ENCODE data around the gene SLC25A3.

DNA sequence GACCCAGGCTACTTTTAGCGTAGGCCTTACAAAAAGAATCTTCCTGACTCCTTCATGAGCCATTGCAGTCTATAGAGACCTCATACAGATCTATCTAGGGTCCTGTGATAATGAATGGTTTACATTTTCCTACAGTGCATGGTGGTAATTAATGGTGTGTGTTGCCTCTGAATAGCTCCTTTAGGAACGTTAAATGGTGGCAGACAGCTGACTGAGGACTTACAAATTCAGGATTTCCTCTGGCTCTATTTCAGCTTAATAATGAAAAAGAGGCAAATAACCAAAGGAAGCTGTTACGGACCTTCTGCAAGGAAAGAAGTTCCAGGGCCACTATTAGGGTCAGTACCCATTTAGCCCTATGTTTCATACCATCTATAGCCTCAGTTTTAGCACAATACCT, 46.0 kb downstream of the SLC25A3 start:
- TF ChIP-seq, protein P1, sequence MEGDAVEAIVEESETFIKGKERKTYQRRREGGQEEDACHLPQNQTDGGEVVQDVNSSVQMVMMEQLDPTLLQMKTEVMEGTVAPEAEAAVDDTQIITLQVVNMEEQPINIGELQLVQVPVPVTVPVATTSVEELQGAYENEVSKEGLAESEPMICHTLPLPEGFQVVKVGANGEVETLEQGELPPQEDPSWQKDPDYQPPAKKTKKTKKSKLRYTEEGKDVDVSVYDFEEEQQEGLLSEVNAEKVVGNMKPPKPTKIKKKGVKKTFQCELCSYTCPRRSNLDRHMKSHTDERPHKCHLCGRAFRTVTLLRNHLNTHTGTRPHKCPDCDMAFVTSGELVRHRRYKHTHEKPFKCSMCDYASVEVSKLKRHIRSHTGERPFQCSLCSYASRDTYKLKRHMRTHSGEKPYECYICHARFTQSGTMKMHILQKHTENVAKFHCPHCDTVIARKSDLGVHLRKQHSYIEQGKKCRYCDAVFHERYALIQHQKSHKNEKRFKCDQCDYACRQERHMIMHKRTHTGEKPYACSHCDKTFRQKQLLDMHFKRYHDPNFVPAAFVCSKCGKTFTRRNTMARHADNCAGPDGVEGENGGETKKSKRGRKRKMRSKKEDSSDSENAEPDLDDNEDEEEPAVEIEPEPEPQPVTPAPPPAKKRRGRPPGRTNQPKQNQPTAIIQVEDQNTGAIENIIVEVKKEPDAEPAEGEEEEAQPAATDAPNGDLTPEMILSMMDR (IDR thresholded peaks at IDR 0.05) = no peak
- TF ChIP-seq POLR2A (IDR thresholded peaks at IDR 0.05) = no peak

Data from body of pancreas (tissue), 4 donors.